HEK293T (cell line): ENCODE results near the gene SQOR.

Experiments used
- ARNT ChIP-seq: fragments of 450-650 bp; IDR thresholded peaks from 2 replicates; pipeline ENCODE4 v1.6.1; 2017; ENCODE audit warnings: mild to moderate bottlenecking
- BHLHE40 ChIP-seq: fragments of 450-650 bp; IDR thresholded peaks from 2 replicates; pipeline ENCODE4 v1.6.1; 2016; ENCODE audit warnings: mild to moderate bottlenecking, moderate library complexity, borderline replicate concordance
- FOXA1 ChIP-seq: fragments of 450-650 bp; IDR thresholded peaks from 2 replicates; pipeline ENCODE4 v1.6.1; 2016; ENCODE audit warnings: mild to moderate bottlenecking
- FOXK2 ChIP-seq: fragments of 450-650 bp; IDR thresholded peaks from 2 replicates; pipeline ENCODE4 v1.6.1; 2016; ENCODE audit warnings: mild to moderate bottlenecking
- L3MBTL2 ChIP-seq: fragments of 450-650 bp; conservative IDR thresholded peaks from 2 replicates; pipeline ENCODE4 v1.6.1; 2016; ENCODE audit warnings: mild to moderate bottlenecking
- SP1 ChIP-seq: fragments of 450-650 bp; IDR thresholded peaks from 2 replicates; pipeline ENCODE4 v1.6.1; 2017
- TARDBP ChIP-seq: fragments of 450-650 bp; IDR thresholded peaks from 2 replicates; pipeline ENCODE4 v1.6.1; 2016

GRCh38 chr15:45604326-45604725 lies 30.5 kb upstream of the SQOR start:
- TF ChIP-seq SP1 (no peak), ARNT (no peak), FOXA1 (no peak), L3MBTL2 (no peak), FOXK2 (no peak), TARDBP (no peak), BHLHE40 (no peak)
